HG03558 (cell line): ENCODE results near the gene SHANK3.

ENCODE experiments used
- ATAC-seq: cut with Tn5 transposase; IDR thresholded peaks from one replicate; pipeline ENCODE4 v1.9.1; 2021; ENCODE audit warnings: moderate number of reproducible peaks; ENCODE audit not compliant: unreplicated experiment; ENCODE audit errors: extremely low read depth

The SHANK3 gene

DNA sequence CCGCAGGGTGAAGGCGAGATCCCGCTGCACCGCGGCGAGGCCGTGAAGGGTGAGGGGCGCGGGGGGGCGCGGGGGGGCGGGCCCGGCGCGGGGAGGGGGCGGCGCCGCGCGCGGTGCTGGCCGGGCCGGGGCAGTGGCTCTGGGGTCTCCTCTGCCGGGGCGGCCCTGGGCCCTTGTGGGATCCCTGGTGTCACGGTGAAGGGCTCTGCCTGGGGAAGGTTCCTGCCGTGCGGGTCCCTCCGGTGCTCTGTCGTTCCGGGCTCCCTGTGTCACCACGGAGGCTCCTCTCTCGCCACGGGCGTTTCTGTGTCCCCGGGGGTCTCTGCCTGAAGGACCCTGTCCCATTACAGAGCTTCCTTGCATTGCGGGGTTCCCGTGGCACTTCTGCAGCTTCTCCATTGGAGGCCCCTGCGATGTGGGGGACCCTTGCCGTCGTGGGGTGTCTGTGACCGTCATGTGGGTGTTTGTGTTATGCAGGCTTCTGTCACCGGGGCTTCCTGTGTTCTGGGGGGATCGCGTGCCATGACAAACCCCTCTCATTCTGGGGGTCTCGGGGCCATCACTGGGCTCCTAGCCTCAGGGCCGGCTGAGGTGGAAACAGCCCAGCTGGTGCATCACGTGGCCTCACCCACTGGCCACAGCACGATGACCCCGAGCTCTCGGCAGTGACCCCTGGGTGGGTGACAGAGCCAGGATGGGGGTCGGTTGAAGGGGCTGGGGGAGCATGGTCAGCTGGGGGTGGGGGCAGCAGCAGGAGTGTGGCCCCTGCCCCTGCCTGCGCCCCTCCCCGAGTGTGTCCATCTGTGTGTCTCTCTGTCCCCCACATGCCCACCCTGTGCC lies 25.3 kb downstream of the SHANK3 start:
- no peak for ATAC-seq

DNA sequence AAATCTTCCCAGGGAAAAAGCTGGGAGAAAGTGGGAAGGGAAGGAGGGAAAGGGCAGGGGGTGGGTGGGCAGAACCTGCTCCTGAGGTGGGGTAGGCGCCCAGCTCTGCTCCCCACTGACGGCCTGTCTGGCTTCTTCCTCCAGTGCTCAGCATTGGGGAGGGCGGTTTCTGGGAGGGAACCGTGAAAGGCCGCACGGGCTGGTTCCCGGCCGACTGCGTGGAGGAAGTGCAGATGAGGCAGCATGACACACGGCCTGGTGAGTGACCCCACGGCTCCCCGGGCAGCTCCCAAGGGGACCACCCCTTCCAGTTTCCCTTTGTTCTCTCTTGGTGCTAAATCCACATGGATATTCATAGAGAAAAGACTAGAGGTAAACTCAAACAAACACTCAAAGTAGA lies 25.9 kb downstream of the SHANK3 start:
- ATAC-seq, result no peak

DNA sequence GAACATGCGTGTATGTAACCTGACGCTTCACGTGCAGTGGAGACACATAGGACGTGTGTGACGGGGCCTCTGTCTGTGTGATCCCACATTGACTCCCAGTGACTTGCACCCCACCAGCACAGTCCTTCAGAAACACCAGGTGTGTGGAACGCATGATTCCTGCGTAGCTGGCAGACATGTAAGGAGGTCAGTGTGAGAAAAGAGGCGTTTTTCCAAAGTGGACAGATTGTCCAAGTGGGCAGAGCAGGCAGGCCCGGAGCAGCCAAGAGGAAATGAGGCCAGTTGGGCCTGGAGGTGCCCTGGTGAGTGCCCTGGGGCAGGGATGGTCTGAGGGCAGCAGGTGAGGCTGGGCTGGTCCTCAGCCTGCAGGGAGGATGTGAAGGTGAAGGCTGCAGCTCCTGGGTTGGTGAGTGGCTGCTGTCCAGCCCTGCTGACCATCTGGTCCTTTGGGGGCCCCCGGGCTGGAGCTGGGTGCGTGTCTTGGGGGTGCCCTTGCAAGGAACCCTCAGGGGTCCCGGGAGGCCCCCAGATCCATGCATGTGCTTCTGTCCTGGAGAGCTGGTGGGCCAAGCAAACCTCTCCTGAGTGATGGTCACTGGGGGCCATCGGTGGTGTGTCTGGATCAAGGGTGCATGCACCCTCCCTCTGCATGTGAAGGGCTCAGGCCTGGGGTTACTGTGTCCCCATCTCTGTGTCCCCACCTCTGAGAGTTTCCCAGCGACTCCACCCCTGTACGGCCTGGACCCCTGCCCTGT lies 26.6 kb downstream of the SHANK3 start:
- ATAC-seq, result no peak

DNA sequence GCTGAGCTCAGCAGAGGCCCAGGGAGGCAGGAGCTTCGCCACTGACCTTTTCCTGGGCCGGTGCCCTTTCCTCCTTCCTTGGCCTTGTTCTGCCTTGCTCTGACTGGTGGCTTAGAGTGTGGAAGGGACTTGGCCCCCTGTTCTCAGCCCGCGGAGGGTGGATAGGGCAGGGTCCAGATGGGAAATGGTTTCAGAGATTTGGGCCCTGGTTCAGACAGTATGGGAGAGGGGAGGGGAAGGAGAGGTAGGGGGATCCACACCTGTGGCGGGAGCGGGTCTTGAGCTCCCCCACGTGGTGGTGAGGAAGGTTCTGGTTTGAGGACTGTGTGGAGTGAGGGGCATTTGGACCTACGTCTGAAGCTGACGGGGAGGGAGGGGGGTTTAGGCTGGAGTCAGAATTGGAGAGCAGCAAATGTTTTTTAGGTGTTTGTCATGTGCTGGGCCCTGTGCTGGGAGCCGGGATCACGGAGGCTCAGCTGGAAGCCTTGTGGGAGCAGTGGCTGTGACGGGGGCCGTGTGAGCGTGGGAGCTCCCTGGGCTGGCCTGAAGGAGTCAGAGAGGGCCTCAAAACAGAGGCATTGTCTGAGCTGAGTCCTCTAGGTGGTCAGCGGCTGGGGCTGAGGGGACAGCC lies 27.2 kb downstream of the SHANK3 start:
- ATAC-seq, result no peak

DNA sequence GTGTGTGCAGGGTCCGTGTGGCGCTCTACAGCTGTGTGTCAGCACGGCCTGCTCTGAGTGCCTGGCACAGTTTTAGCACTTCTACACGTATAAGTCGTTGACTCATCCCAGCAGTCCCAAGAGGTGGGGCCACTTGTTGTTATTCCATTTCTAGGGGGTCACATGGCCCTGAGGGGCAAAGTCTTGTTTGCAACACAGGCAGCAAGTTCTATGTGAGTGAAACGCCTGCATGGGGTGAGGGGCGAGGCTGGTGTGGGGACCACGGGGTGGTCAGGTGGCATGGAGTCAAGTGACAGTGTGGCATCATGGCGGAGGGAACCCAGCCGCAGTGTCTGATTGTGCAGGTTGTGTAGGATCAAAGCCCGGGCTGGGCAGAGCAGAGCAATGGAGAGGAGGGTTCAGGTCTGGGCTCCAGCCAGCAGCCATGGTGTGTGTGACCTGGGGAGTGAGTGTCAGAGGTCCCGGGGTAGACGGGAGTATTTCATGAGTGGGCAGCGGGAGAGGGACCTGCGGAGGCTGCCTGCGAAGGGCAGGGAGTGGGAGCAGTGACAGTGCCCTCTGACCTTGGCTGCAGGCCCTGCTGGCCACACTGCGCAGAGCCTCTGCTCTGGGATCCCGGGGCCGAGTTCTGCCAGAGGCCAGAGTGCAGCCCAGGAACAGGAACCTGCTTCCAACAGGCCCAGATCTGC lies 27.9 kb downstream of the SHANK3 start:
- no peak for ATAC-seq

DNA sequence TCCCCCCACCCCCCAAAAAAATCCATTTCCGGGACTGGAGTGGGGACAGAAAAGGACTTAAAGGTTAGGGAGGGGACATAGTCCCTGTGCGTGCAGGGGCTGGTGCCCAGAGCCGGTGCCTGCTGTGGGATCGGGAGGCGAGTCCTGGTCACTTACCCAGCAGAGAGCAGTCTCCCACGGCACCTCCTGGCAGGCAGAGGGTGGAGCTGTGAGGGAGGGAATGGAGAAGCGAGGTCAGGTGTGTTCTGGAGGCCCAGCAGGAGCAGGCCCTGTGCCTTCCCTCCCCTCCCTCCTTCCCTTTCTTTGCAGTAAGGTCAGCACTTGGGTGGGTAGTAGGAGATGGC lies 28.4 kb downstream of the SHANK3 start:
- no peak for ATAC-seq

DNA sequence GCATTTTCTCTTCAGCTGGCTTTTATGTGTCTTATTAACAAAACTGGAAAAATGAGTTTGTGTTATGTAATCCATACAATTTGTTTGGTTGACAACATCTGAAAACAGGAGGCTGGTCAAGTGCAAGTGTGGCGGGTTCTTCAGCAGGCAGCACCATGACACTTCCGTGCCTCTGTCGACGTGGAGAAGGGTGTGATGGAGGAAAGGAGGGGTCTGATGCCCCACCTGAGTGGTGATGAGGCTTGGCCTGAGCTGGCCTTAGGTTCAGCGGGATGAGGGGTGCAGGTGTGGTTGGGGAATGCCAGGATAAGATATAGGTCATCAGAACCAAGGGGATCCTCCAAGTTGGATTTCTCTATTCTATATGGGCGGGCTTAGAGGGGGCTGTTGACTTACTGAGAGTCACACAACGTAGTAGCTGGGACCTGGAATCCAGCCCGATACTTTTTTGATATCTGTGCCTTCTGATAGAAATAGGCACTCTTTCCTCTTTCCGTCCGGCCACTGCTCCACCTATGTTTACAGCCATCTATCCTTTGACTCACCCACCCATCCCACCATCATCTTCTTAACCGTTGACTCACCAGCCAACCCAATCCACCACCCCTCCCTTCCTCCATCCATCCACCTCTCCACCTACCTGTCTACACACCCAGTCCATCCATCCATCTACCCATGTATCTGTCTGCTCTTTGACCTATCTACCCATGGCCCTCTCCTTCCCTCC lies 29.0 kb downstream of the SHANK3 start:
- ATAC-seq, result no peak

DNA sequence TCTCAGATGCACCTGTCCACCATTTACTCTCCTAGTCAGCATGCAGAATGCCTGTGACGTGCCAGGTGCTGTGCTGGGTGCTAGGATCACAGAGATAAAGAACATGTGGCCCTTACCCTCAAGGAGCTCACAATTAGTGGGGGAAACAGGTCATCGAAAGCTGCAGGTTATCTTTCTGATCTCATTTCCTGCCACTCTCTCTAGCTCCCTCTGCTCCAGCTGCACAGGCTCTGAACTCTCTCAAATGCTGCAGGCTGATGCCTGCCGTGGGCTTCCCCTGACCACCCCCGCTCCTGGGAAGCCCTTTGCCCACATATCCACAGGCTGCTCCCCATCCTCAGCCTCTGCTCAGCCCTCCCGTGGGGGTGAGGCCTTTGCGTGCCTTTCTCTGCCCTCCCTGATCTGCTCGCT lies 29.6 kb downstream of the SHANK3 start:
- no peak for ATAC-seq

DNA sequence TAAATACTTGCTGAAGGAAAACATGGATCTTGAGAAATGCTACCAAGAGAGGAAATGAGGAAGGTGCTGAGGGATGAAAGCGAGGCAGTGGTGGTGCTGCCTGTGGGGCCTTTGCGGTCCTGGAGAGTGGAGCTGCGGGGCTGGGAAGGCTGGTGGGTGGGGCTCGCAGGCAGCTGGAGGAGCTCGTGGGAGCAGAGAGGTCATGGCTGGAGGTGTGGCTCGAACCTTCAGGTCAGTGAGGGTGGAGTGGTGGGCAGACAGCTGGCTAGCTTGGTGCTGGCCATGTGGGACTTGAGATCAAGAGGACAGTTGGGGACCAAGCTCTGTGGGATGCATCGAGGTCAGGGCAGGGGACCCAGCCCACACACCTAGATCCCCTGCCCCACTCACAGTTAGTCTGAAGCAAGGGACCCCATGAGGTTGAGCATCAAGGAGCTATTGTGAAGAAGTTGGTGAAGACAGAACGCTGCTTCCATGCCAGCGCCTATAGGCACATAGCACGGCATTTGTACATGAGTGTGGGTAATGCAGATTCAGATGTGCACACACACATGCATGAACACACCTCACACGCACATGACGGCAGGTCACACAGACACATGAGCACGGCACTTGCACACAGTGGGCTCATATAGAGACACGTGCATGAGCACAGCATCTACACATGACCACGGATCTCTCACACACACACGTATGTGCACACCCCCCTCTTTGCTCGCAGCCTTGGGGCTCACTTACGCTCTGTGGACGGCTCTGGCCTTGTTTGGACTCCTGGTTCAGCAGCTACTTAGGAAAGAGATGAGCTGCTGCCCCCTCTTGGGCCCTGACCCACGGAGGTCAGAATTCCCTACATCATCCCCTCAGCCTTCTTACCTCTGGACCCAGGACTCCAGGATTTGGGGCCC lies 30.4 kb downstream of the SHANK3 start:
- ATAC-seq, result no peak

DNA sequence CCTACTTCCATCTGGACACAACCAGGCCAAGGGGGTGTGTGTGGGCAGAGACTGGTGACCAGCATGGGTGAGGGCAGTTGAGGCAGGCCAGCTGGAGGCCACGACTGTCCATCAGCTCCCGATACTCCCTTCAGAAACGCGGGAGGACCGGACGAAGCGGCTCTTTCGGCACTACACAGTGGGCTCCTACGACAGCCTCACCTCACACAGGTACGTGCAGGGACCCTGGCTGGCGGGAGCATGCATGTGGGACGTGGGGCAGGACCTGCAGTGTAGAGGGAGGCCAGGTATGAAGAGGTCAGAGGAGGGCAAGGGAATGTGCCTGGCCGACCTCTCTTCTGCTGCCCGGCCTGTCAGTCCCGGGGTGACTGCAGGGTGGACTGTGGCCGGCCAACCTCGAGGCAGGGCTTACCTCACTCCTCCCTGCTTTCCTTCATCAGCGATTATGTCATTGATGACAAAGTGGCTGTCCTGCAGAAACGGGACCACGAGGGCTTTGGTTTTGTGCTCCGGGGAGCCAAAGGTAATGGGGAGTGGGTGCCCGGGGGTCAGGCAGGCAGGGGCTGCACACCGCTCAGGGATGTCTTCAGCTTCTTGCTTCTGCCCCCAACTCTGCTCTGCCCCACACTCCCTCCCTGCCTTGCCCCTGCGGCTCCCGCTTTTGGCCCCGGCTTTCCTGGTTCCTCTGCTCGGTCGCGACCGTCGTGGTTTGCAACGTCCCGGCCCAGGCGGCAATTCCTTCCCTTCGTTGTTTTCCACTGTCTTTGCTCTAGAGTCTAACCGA lies 31.3 kb downstream of the SHANK3 start:
- ATAC-seq, result no peak

DNA sequence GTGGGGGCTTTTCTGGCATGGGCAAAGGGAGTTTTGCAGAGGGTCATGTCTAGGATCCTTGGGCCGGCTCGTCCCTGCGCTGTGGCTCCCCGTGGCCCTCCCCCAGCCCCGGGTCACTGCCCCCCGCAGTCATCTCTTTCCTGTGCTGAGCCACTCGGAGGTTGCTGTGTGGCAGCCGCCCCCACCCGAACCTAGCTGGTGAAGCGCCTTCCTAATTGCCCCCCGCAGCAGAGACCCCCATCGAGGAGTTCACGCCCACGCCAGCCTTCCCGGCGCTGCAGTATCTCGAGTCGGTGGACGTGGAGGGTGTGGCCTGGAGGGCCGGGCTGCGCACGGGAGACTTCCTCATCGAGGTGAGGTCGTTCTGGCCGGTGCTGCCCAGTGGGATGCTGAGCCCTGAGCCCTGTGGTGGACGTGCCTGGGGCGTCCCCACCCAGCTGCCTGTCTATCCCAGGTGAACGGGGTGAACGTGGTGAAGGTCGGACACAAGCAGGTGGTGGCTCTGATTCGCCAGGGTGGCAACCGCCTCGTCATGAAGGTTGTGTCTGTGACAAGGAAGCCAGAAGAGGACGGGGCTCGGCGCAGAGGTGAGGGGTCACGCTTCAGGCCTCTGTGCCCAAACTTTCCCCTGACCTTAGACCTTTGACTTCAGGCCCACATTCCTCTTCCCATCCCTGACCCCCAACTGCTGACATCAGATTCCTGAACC lies 32.0 kb downstream of the SHANK3 start:
- ATAC-seq, result no peak

DNA sequence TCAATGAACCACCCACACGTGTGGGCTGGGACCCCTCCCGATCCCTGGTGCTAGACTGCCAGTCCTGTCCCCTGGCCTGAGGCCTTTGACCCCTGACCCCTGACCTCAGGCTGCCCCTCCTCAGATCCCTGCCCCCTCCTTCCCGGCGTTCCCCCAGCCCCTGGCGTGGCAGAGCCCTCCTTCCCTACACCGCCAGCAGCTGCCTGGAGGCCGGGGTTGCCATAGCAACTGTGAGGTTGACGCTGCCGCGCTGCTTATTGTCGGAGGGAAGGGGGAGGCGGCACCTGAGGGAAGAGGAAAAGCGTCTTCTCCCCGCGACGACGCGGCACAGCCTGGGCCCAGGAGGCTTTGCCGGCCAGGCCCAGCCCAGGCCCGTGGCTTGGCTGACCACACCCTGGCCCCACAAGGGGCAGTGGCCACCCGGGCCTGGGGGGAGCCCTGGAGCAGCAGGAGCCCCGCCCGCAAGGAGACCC lies 32.6 kb downstream of the SHANK3 start:
- ATAC-seq, result no peak

DNA sequence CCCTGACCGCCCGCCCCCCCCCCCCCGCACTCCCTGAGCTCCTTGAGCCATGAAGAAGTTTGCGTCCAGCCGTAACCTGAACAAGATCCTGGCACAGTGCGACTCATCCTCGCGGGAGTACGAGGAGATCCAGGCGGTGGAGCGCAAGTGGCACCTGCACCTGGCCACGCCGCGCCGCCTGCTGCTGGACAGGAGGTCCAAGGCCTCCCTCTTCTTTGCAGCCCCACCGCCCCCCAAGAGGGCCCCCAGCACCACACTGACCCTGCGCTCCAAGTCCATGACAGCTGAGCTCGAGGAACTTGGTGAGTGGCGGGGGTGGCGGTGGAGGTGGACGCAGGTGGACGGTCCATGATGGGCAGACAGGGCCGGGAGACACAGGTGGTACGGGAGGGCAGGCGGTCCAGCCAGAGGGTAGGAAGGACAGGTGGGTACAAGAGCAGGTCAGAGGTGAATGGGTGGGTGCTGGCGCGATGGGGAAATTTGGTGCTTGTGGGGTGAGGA lies 33.3 kb downstream of the SHANK3 start:
- no peak for ATAC-seq

DNA sequence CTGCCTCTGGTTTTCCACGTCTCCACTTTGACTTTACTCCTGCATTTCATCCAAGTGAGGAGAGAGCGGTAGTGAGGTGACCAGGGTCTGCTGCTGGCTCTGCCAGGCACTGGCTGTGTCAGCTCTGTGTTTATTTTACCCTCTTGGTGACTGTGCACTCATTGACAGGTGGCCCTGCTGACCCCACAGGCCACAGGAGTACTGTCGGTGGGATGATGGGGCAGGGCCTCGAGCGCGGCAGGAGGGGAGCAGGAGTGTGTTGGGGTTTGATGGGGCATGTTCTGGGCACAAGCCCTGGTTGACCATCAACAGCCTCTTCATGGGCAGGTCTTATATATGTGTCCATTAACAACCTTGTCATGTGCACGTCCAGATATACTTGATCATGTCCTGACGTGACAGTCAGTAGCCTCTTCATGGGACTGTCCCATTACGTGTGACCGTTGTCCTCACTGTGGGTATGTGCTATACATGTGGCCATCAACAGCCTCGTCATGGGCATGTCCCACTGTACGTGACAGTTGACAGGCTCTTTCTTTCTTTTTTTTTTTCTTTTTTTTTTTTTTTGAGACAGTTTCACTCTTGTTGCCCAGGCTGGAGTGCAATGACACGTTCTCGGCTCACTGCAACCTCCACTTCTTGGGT lies 34.0 kb downstream of the SHANK3 start:
- no peak for ATAC-seq

DNA sequence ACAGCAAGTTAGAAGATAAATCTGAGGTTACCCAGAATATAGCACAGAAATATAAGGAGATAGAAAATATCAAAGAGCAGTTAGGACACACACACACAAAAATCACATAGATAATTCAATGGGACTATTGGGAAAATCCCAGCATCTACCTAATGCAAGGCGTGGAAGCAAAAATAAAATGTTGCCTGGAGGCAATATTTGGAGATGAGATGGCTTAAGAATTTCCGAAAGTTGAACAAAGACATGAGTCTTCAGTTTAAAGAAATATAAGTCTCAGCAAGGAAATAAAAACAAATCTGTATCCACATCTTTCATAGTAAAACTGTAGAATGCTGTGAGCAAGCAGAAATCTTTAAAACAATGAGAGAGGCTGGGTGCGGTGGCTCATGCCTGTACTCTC lies 35.9 kb downstream of the SHANK3 start:
- no peak for ATAC-seq

DNA sequence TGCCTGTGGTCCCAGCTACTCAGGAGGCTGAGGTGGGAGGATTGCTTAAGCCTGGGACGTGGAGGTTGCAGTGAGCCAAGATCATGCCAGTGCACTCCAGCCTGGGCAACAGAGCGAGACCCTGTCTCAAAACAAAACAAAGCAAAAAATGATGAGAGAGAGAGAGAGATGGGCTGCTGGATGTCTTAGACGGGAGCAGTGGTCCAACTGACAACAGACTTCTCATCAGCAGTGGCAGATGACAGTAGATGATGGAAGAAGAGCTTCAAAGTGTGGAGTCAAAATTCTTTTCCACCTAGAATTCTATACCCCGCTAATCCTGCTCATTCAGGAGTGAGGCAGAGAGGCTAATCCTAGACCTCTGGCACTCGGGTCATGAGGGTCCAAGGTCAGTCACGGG lies 36.4 kb downstream of the SHANK3 start:
- no peak for ATAC-seq

DNA sequence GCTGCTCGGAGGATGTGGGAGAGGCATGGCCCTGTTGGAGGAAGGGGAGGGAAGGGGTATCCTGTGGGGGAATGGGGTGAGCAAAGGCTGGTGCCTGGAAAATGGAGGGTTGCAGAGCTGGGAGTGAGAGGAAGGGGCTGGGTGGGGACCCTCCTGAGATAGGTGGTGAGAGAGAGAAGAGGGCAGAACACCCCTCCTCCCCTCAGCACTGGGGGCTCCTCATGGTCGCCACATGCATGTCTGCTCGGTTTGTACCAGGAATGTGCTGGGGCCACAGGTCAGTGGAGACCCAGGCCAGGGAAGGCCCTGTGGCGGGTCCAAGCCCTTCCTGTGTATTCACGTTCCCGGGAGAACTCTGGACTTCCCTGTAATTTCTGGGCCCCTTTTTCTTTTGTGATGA lies 37.6 kb downstream of the SHANK3 start:
- ATAC-seq, result no peak
